K562 (cell line): ENCODE data around the gene LAPTM5. TPM values are rescaled to one million over a fixed set of nuclear protein-coding genes. Genes with fewer than 3 reads are reported as not detected.

Source experiments
- CBX3 ChIP-seq, 2 experiments: IDR thresholded peaks; 1 replicate in 1 of 2; 2 replicates in 1 of 2; pipeline ENCODE4 v1.6.1; 2012; ENCODE audit warnings: inconsistent platforms in 2 of 2, low read length in 2 of 2, borderline replicate concordance in 1 of 2, control low read depth in 1 of 2
- CHCHD3 ChIP-seq: fragments of 250-450 bp; sonication (Bioruptor Pico); IDR thresholded peaks from 2 replicates; pipeline ENCODE4 v2.1.2; 2022; ENCODE audit warnings: mild to moderate bottlenecking
- E2F4 ChIP-seq: sonication (generic); formaldehyde crosslinking; IDR thresholded peaks from 2 replicates; pipeline ENCODE4 v1.8.0; 2022; ENCODE audit warnings: mild to moderate bottlenecking, low read depth, missing genetic modification reagents
- ELF4 ChIP-seq: fragments of 450-650 bp; formaldehyde crosslinking; IDR thresholded peaks from 2 replicates; pipeline ENCODE4 v1.4.0; 2022; ENCODE audit warnings: missing genetic modification characterization
- FOSL1 ChIP-seq: fragments of 200-800 bp; sonication (Bioruptor generic); conservative IDR thresholded peaks from 2 replicates; pipeline ENCODE4 v1.6.1; 2016; ENCODE audit warnings: missing genetic modification characterization, missing compliant biosample characterization
- LEF1 ChIP-seq: fragments of 450-650 bp; IDR thresholded peaks from 2 replicates; pipeline ENCODE4 v1.6.1; 2016; ENCODE audit warnings: mild to moderate bottlenecking
- MGA ChIP-seq: fragments of 450-650 bp; IDR thresholded peaks from 2 replicates; pipeline ENCODE4 v1.6.1; 2016; ENCODE audit warnings: mild to moderate bottlenecking, moderate library complexity
- PPARD ChIP-seq: fragments of 250-450 bp; sonication (Bioruptor Pico); IDR thresholded peaks from 2 replicates; pipeline ENCODE4 v1.8.0; 2022; ENCODE audit warnings: inconsistent platforms, mild to moderate bottlenecking, moderate library complexity
- ZNF274 ChIP-seq: IDR thresholded peaks from 2 replicates; pipeline ENCODE4 v1.6.1; 2011; ENCODE audit warnings: low read depth, mild to moderate bottlenecking, low read length, moderate library complexity, borderline replicate concordance
- ZNF384 ChIP-seq: IDR thresholded peaks from 2 replicates; pipeline ENCODE4 v1.6.1; 2012; ENCODE audit warnings: low read depth, low read length, improper control_type of control experiment
- ZNF785 ChIP-seq: fragments of 250-450 bp; sonication (Bioruptor Pico); IDR thresholded peaks from 2 replicates; pipeline ENCODE4 v1.4.0; 2020; ENCODE audit warnings: mild to moderate bottlenecking
- polyA plus RNA-seq, 8 experiments: library from polyadenylated mRNA; depleted of rRNA in 4 of 8; stranded (reverse) in 5 of 8; unstranded in 3 of 8; fragments of >200 nt; fragmentation: Nextera tagmentation in 2 of 8; fragmentation: Illumina TruSeq in 1 of 8; extraction: Ambion mirVana in 2 of 8; extraction: Trizol in 1 of 8; gene quantifications; 2 replicates each; pipeline versions ENCODE4 v1.2.1 to v1.2.3, GENCODE V29; 2011 to 2014; ENCODE audit warnings: inconsistent platforms in 1 of 8, missing spikeins in 1 of 8
- total RNA-seq, 7 experiments: library from RNA; depleted of rRNA in 6 of 7; stranded (reverse); fragments of >200 nt in 6 of 7; fragmentation: Illumina TruSeq in 2 of 7; extraction: Trizol in 2 of 7; gene quantifications; 2 replicates each; pipeline versions ENCODE4 v1.2.1 to v1.2.3, GENCODE V29; 2011 to 2021; ENCODE audit warnings: low replicate concordance in 1 of 7
- TF ChIP-seq, protein P1 (sequence below): fragments of 450-650 bp; formaldehyde crosslinking; IDR thresholded peaks from 2 replicates; pipeline ENCODE4 v1.4.0; 2020; ENCODE audit warnings: mild to moderate bottlenecking, moderate library complexity
- TF ChIP-seq, protein P2 (sequence below): sonication (generic); formaldehyde crosslinking; IDR thresholded peaks from 2 replicates; pipeline ENCODE4 v1.5.0; 2020; ENCODE audit warnings: missing genetic modification reagents

Gene LAPTM5
- total and polyA plus RNA-seq, 9 of the 15 experiments (the other 6 are each of a cell fraction or from before 2014, with no cell fraction given): 2.4 to 47.3 (median 20.3) TPM

DNA sequence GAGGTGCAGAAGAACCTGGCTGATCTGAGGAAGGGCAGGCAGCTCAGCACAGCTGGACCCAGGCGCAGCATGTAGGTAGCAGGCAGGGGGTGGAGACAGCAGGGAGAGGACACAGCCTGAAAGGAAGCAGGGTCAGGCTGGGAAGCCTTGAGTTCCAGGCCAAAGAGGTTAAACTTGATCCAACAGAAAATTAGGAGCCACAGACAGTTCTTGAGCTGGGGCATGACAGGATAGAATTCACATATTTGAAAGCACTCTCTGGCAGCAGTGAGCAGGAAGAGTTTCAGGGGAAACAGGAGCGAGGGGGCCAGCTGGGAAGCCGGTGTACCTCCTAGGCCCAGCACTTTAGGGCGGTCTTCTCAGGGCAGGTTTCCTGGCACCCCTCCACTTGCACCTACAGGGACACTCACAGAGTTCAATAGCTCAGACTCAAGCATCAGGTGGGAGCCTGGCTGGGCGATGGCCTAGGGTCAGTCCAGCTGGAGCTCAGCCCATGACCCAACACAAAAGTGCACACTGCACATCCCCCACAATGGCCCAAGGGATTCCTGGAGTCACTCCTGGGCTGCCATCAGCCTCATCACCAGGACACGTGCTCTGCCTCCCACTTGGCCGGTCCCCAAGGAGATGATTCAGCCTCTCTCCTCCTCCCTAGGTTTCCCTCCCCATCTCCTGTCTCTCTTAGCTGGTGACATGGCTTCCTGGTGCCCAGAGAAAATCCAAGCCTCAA is 56.9 kb downstream of the LAPTM5 start (continued):
- no peak for TF ChIP-seq ZNF384
- TF ChIP-seq, protein P1, sequence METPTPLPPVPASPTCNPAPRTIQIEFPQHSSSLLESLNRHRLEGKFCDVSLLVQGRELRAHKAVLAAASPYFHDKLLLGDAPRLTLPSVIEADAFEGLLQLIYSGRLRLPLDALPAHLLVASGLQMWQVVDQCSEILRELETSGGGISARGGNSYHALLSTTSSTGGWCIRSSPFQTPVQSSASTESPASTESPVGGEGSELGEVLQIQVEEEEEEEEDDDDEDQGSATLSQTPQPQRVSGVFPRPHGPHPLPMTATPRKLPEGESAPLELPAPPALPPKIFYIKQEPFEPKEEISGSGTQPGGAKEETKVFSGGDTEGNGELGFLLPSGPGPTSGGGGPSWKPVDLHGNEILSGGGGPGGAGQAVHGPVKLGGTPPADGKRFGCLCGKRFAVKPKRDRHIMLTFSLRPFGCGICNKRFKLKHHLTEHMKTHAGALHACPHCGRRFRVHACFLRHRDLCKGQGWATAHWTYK (CRISPR knock-in tag): no peak
- no peak for TF ChIP-seq ZNF274
- TF ChIP-seq ELF4 (CRISPR knock-in tag): no peak
- TF ChIP-seq CBX3 (IDR thresholded peaks at IDR 0.05; ENCODE audit: borderline replicate concordance in 1 of 2, low read length in 2 of 2): no peak
- no peak for TF ChIP-seq PPARD
- no peak for TF ChIP-seq MGA
- TF ChIP-seq, protein P2, sequence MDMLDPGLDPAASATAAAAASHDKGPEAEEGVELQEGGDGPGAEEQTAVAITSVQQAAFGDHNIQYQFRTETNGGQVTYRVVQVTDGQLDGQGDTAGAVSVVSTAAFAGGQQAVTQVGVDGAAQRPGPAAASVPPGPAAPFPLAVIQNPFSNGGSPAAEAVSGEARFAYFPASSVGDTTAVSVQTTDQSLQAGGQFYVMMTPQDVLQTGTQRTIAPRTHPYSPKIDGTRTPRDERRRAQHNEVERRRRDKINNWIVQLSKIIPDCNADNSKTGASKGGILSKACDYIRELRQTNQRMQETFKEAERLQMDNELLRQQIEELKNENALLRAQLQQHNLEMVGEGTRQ: peak; percentile 64
- peak; percentile 92 for TF ChIP-seq FOSL1 (tag)
- TF ChIP-seq ZNF785 (CRISPR knock-in tag): no peak
- TF ChIP-seq E2F4: no peak
- no peak for TF ChIP-seq LEF1
- TF ChIP-seq CHCHD3 (CRISPR knock-in tag): no peak
